HepG2 (cell line): ENCODE data around the gene CABLES1. TPM values are rescaled to one million over a fixed set of nuclear protein-coding genes. Genes with fewer than 3 reads are reported as not detected.
A peak's percentile ranks its signal among the peaks of the same experiment; 100 is the strongest.

Source experiments
- ARID5B ChIP-seq: IDR thresholded peaks from 2 replicates; pipeline ENCODE4 v1.4.0; 2020; ENCODE audit warnings: mild to moderate bottlenecking, missing genetic modification reagents
- CHD4 ChIP-seq: fragments of 200-600 bp; sonication (generic); IDR thresholded peaks from 2 replicates; pipeline ENCODE4 v1.7.0; 2017; ENCODE audit warnings: mild to moderate bottlenecking, low read length, borderline replicate concordance
- CREB1 ChIP-seq, 2 experiments: fragments of 450-650 bp in 1 of 2; IDR thresholded peaks; 2 replicates each; pipeline ENCODE4 v1.6.1; 2016 to 2017; ENCODE audit warnings: control low read depth in 1 of 2, mild to moderate bottlenecking in 1 of 2, missing compliant biosample characterization in 1 of 2, missing genetic modification characterization in 1 of 2
- HNF4A ChIP-seq: sonication (generic); formaldehyde crosslinking; IDR thresholded peaks from 2 replicates; pipeline ENCODE4 v1.4.0; 2020; ENCODE audit warnings: missing genetic modification reagents
- POLR2AphosphoS5 ChIP-seq: IDR thresholded peaks from 2 replicates; pipeline ENCODE4 v1.6.1; 2012; ENCODE audit warnings: low read depth, low read length
- TFDP1 ChIP-seq: IDR thresholded peaks from 2 replicates; pipeline ENCODE4 v1.6.1; 2016; ENCODE audit warnings: missing compliant biosample characterization, missing genetic modification reagents, borderline replicate concordance
- polyA plus RNA-seq, 8 experiments: library from polyadenylated mRNA; depleted of rRNA in 3 of 8; stranded (reverse) in 7 of 8; unstranded in 1 of 8; fragments of >200 nt; fragmentation: Illumina TruSeq in 4 of 8; extraction: Trizol in 4 of 8; gene quantifications; 2 replicates each; pipeline versions ENCODE4 v1.2.1 to v1.2.3, GENCODE V29; 2011 to 2016; ENCODE audit warnings: low read depth in 4 of 8, missing spikeins in 1 of 8, mixed read lengths in 1 of 8; ENCODE audit not compliant: insufficient read depth in 1 of 8
- total RNA-seq, 5 experiments: library from RNA; depleted of rRNA; stranded (reverse); fragments of >200 nt; fragmentation: Illumina TruSeq; extraction: Trizol; gene quantifications; 2 replicates each; pipeline ENCODE4 v1.2.3, GENCODE V29; 2016; ENCODE audit warnings: low read depth in 1 of 5
- TF ChIP-seq, protein P1 (sequence below), 2 experiments: fragments of 450-650 bp in 1 of 2; sonication (generic) in 1 of 2; formaldehyde crosslinking in 1 of 2; IDR thresholded peaks; 2 replicates each; pipeline versions ENCODE4 v1.6.1 to v1.8.0; 2016 to 2022; ENCODE audit warnings: antibody characterized with exemption in 1 of 2, mild to moderate bottlenecking in 1 of 2, missing genetic modification reagents in 1 of 2
- TF ChIP-seq, protein P2 (sequence below): IDR thresholded peaks from 2 replicates; pipeline ENCODE4 v1.6.1; 2012; ENCODE audit warnings: low read depth, low read length, improper control_type of control experiment
- TF ChIP-seq, protein P3 (sequence below): IDR thresholded peaks from 2 replicates; pipeline ENCODE4 v1.6.1; 2012; ENCODE audit warnings: inconsistent platforms

The CABLES1 gene
- total and polyA plus RNA-seq, 2 of the 13 experiments (the other 11 are each of a cell fraction or from before 2014, with no cell fraction given), result 14.7 to 25.8 TPM

GRCh38 chr18:23133860-23134779 is 1.2 kb upstream of the CABLES1 start (continued):
- TF ChIP-seq ARID5B (CRISPR knock-in tag) (peak; percentile 85), CREB1 (IDR thresholded peaks at IDR 0.05) (no peak), CREB1 (CRISPR knock-in tag; IDR thresholded peaks at IDR 0.05) (0 out of 2 replicates have a peak, but pooled peaks have one; percentile 35), HNF4A (CRISPR knock-in tag) (peak; percentile 29; the same call in 1 of the 2 replicates), TFDP1 (peak; percentile 42; the same call in 1 of the 2 replicates), CHD4 (peak; percentile 65; the same call in 1 of the 2 replicates), POLR2AphosphoS5 (peak; percentile 95)
- TF ChIP-seq, protein P1, sequence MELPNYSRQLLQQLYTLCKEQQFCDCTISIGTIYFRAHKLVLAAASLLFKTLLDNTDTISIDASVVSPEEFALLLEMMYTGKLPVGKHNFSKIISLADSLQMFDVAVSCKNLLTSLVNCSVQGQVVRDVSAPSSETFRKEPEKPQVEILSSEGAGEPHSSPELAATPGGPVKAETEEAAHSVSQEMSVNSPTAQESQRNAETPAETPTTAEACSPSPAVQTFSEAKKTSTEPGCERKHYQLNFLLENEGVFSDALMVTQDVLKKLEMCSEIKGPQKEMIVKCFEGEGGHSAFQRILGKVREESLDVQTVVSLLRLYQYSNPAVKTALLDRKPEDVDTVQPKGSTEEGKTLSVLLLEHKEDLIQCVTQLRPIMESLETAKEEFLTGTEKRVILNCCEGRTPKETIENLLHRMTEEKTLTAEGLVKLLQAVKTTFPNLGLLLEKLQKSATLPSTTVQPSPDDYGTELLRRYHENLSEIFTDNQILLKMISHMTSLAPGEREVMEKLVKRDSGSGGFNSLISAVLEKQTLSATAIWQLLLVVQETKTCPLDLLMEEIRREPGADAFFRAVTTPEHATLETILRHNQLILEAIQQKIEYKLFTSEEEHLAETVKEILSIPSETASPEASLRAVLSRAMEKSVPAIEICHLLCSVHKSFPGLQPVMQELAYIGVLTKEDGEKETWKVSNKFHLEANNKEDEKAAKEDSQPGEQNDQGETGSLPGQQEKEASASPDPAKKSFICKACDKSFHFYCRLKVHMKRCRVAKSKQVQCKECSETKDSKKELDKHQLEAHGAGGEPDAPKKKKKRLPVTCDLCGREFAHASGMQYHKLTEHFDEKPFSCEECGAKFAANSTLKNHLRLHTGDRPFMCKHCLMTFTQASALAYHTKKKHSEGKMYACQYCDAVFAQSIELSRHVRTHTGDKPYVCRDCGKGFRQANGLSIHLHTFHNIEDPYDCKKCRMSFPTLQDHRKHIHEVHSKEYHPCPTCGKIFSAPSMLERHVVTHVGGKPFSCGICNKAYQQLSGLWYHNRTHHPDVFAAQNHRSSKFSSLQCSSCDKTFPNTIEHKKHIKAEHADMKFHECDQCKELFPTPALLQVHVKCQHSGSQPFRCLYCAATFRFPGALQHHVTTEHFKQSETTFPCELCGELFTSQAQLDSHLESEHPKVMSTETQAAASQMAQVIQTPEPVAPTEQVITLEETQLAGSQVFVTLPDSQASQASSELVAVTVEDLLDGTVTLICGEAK (IDR thresholded peaks at IDR 0.05), result no peak
- TF ChIP-seq, protein P1 (CRISPR knock-in tag; IDR thresholded peaks at IDR 0.05), result peak; percentile 34; the same call in 1 of the 2 replicates
- TF ChIP-seq, protein P2, sequence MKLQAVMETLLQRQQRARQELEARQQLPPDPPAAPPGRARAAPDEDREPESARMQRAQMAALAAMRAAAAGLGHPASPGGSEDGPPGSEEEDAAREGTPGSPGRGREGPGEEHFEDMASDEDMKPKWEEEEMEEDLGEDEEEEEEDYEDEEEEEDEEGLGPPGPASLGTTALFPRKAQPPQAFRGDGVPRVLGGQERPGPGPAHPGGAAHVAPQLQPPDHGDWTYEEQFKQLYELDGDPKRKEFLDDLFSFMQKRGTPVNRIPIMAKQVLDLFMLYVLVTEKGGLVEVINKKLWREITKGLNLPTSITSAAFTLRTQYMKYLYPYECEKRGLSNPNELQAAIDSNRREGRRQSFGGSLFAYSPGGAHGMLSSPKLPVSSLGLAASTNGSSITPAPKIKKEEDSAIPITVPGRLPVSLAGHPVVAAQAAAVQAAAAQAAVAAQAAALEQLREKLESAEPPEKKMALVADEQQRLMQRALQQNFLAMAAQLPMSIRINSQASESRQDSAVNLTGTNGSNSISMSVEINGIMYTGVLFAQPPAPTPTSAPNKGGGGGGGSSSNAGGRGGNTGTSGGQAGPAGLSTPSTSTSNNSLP, result peak; percentile 55; the same call in 1 of the 2 replicates
- TF ChIP-seq, protein P3, sequence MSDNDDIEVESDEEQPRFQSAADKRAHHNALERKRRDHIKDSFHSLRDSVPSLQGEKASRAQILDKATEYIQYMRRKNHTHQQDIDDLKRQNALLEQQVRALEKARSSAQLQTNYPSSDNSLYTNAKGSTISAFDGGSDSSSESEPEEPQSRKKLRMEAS, result peak; percentile 23; the same call in 1 of the 2 replicates
